Mammary epithelial cell (primary cell): ENCODE data around the gene LRFN5.

Experiments used
- EZH2 ChIP-seq: IDR thresholded peaks from 2 replicates; pipeline ENCODE4 v1.6.1; 2012; ENCODE audit warnings: low read length, inconsistent platforms, borderline replicate concordance
- TF ChIP-seq, protein P1 (sequence below), 2 donors: IDR thresholded peaks in 1 of 2; conservative IDR thresholded peaks in 1 of 2; 2 replicates each; pipeline ENCODE4 v1.5.1; 2011 to 2012; ENCODE audit warnings: inconsistent platforms in 2 of 2, low read length in 2 of 2, mild to moderate bottlenecking in 2 of 2, control low read depth in 1 of 2, low read depth in 1 of 2; ENCODE audit not compliant: insufficient read depth in 1 of 2; ENCODE audit errors: extremely low read depth in 1 of 2

DNA sequence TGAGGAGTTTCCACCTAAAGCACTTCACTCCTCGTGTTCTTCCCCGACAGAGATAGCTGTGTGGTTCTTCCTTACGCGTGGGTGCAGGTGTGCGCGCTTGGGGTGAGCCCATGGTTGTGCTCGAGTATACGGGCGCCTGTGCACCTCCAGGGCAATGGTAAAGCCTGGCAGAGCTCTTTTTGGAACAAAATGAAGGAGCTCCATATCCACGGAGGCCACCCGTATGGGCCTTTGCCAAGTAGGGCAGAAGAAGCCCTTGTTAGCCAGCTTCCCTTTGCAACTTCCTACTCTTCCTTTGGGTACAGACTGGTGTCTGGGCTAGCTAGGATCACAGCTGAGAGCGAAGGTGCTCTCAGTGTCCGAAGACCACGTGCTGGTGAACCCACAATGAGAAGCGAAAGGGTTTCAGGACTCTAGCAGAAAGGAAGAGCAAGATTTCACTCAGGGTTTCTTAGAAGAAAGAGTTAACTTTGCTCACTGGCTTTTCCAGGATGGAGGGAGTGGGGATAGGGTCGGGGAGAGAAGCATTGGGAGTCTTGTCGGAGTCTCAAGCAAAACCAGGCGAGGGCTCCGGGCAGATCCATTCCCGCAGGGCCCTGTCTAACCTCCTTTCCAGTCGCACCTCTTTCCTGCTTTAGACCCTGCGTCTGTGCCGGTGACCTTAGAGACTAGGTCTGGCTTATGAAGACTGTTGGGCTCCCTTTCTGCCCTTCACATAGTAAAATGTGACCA is 960 bp upstream of the LRFN5 start:
- TF ChIP-seq, protein P1, sequence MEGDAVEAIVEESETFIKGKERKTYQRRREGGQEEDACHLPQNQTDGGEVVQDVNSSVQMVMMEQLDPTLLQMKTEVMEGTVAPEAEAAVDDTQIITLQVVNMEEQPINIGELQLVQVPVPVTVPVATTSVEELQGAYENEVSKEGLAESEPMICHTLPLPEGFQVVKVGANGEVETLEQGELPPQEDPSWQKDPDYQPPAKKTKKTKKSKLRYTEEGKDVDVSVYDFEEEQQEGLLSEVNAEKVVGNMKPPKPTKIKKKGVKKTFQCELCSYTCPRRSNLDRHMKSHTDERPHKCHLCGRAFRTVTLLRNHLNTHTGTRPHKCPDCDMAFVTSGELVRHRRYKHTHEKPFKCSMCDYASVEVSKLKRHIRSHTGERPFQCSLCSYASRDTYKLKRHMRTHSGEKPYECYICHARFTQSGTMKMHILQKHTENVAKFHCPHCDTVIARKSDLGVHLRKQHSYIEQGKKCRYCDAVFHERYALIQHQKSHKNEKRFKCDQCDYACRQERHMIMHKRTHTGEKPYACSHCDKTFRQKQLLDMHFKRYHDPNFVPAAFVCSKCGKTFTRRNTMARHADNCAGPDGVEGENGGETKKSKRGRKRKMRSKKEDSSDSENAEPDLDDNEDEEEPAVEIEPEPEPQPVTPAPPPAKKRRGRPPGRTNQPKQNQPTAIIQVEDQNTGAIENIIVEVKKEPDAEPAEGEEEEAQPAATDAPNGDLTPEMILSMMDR (conservative IDR thresholded peaks at IDR 0.05 in 1 of 2, IDR thresholded peaks at IDR 0.05 in 1 of 2; ENCODE audit: extremely low read depth in 1 of 2, insufficient read depth in 1 of 2, low read depth in 1 of 2, low read length in 2 of 2): no peak
- peak; percentile 72 for TF ChIP-seq EZH2
